WTC11 (cell line): ENCODE results near the gene SGPP2. TPM values are rescaled to one million over a fixed set of nuclear protein-coding genes. Genes with fewer than 3 reads are reported as not detected.
A peak's percentile ranks its signal among the peaks of the same experiment; 100 is the strongest.

ENCODE experiments used
- ATAC-seq: fragments of 200-7000 bp; cut with Tn5 transposase; 2 replicates; pipeline ENCODE4 v1.10.0; 2021; ENCODE audit warnings: mild to moderate bottlenecking, moderate library complexity
- CTCF ChIA-PET: fragments of 300-600 bp; sonication (Branson Sonifier 250); formaldehyde crosslinking; loops from one replicate; lab custom pipeline; 2021; ENCODE audit warnings: antibody characterized with exemption; lab: Charles Lee
- POLR2A ChIA-PET: fragments of 350-600 bp; sonication (Branson Sonifier 250); formaldehyde crosslinking; loops from one replicate; lab custom pipeline; 2021; ENCODE audit warnings: antibody characterized with exemption; lab: Charles Lee
- DNase-seq: peaks from one replicate; pipeline ENCODE4 v3.0.0; 2021; ENCODE audit warnings: low spot score
- H3K27ac Mint-ChIP-seq: 2 replicates; pipeline ENCODE4 v1.8.0; 2021; ENCODE audit warnings: mixed read lengths
- H3K27me3 Mint-ChIP-seq: 2 replicates; pipeline ENCODE4 v1.8.0; 2021; ENCODE audit warnings: low read depth, mild to moderate bottlenecking, moderate library complexity, mixed read lengths
- H3K36me3 Mint-ChIP-seq: 2 replicates; pipeline ENCODE4 v1.8.0; 2021; ENCODE audit warnings: mixed read lengths
- H3K4me1 Mint-ChIP-seq: 2 replicates; pipeline ENCODE4 v1.8.0; 2022; ENCODE audit warnings: mixed read lengths
- H3K4me3 Mint-ChIP-seq: 2 replicates; pipeline ENCODE4 v1.8.0; 2021; ENCODE audit warnings: mild to moderate bottlenecking, moderate library complexity, mixed read lengths
- H3K9me3 Mint-ChIP-seq: 2 replicates; pipeline ENCODE4 v1.8.0; 2021; ENCODE audit warnings: mixed read lengths
- ELF4 ChIP-seq: sonication (generic); formaldehyde crosslinking; IDR thresholded peaks from 2 replicates; pipeline ENCODE4 v1.8.1; 2022; ENCODE audit warnings: low read depth, mild to moderate bottlenecking, moderate library complexity, missing genetic modification reagents
- FOXK1 ChIP-seq: sonication (generic); formaldehyde crosslinking; IDR thresholded peaks from 2 replicates; pipeline ENCODE4 v1.8.0; 2022; ENCODE audit warnings: mild to moderate bottlenecking, moderate library complexity, missing genetic modification reagents
- GABPB1 ChIP-seq: sonication (generic); formaldehyde crosslinking; IDR thresholded peaks from 2 replicates; pipeline ENCODE4 v1.8.1; 2023; ENCODE audit warnings: mild to moderate bottlenecking, missing genetic modification reagents
- GRHL2 ChIP-seq: fragments of 250-450 bp; sonication (Bioruptor Pico); IDR thresholded peaks from 2 replicates; pipeline ENCODE4 v1.8.0; 2022; ENCODE audit warnings: mild to moderate bottlenecking, moderate library complexity; ENCODE audit not compliant: insufficient replicate concordance, severe bottlenecking
- KAT7 ChIP-seq: sonication (generic); formaldehyde crosslinking; IDR thresholded peaks from 2 replicates; pipeline ENCODE4 v1.8.1; 2023; ENCODE audit warnings: missing genetic modification reagents, mild to moderate bottlenecking, borderline replicate concordance
- NFATC4 ChIP-seq: fragments of 250-450 bp; sonication (Bioruptor Pico); IDR thresholded peaks from 2 replicates; pipeline ENCODE4 v1.9.0; 2021; ENCODE audit warnings: mild to moderate bottlenecking
- NR2C2 ChIP-seq: sonication (generic); formaldehyde crosslinking; IDR thresholded peaks from 2 replicates; pipeline ENCODE4 v1.8.0; 2022; ENCODE audit warnings: mild to moderate bottlenecking, missing genetic modification reagents
- SOX15 ChIP-seq: fragments of 250-450 bp; sonication (Bioruptor Pico); IDR thresholded peaks from 2 replicates; pipeline ENCODE4 v1.9.0; 2021; ENCODE audit warnings: mild to moderate bottlenecking
- ZNF219 ChIP-seq: sonication (generic); formaldehyde crosslinking; IDR thresholded peaks from 2 replicates; pipeline ENCODE4 v1.8.0; 2023; ENCODE audit warnings: missing genetic modification reagents, mild to moderate bottlenecking, borderline replicate concordance
- ZNF232 ChIP-seq: sonication (generic); formaldehyde crosslinking; IDR thresholded peaks from 2 replicates; pipeline ENCODE4 v1.8.0; 2022; ENCODE audit warnings: mild to moderate bottlenecking, missing genetic modification reagents
- total RNA-seq: library from RNA; stranded (reverse); gene quantifications from 3 replicates; pipeline ENCODE4 v1.2.3, GENCODE V29; 2021
- TF ChIP-seq, protein P1 (sequence below): sonication (generic); formaldehyde crosslinking; IDR thresholded peaks from 2 replicates; pipeline ENCODE4 v1.8.1; 2023; ENCODE audit warnings: mild to moderate bottlenecking, missing genetic modification reagents, moderate library complexity
- TF ChIP-seq, protein P2 (sequence below): fragments of 200-600 bp; IDR thresholded peaks from 2 replicates; pipeline ENCODE4 v1.8.0; 2022; ENCODE audit warnings: antibody characterized with exemption
- TF ChIP-seq, protein P3 (sequence below): fragments of 250-450 bp; sonication (Bioruptor Pico); IDR thresholded peaks from 2 replicates; pipeline ENCODE4 v2.1.2; 2022; ENCODE audit warnings: mild to moderate bottlenecking, moderate library complexity
- TF ChIP-seq, protein P4 (sequence below): sonication (generic); formaldehyde crosslinking; IDR thresholded peaks from 2 replicates; pipeline ENCODE4 v1.8.1; 2023; ENCODE audit warnings: mild to moderate bottlenecking, missing genetic modification reagents
- TF ChIP-seq, protein P5 (sequence below): sonication (generic); formaldehyde crosslinking; IDR thresholded peaks from 2 replicates; pipeline ENCODE4 v1.8.1; 2023; ENCODE audit warnings: mild to moderate bottlenecking, missing genetic modification reagents, moderate library complexity
- TF ChIP-seq, protein P6 (sequence below): sonication (generic); formaldehyde crosslinking; IDR thresholded peaks from 2 replicates; pipeline ENCODE4 v1.8.0; 2022; ENCODE audit warnings: mild to moderate bottlenecking, missing genetic modification reagents
- TF ChIP-seq, protein P7 (sequence below): sonication (generic); formaldehyde crosslinking; conservative IDR thresholded peaks from 2 replicates; pipeline ENCODE4 v1.8.1; 2022; ENCODE audit warnings: mild to moderate bottlenecking, missing genetic modification reagents
- TF ChIP-seq, protein P8 (sequence below): sonication (generic); formaldehyde crosslinking; IDR thresholded peaks from 2 replicates; pipeline ENCODE4 v1.8.1; 2022; ENCODE audit warnings: low read depth, mild to moderate bottlenecking, moderate library complexity, missing genetic modification reagents, borderline replicate concordance

SGPP2 gene
- total RNA-seq, 1 experiment from 2014 or later = 0.07 TPM

DNA sequence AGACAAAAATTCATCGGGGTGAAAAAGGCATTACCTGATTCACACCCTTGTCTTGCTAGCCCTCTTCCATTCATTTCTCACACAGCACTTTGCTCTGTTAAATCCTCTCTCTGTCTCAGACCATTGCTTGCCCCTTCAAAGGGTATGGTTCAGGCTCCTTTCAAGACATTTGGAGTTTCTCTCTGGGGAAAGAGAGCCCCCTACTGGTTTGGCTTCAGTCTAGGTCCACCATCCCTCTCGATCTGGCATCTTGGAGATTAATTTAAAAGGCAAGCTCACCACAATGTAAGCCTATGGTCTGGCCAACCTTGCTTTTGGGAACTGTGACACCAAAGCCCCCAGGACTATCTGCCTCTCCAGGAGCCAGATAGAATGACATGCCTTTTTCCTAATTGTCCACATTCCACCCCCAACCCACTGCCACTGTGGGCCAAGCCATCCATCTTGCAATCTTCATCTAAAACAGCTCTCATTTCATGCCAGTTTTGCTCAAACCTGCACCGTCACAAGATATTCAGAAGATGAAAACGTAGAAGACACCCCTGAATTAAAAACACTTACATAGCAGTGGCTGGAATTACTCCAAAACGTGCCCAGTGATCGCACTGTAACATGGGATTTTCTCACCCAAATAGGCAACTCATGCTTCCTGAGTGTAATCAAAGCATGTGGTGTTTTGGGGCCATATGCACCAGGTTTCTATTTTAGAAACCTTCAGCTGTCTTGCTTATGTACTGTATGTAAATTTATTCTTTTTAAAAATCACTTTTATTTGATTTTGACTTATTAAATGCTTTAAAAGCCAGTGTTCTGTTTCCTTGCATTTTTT is 137.7 kb downstream of the SGPP2 start:
- H3K36me3 Mint-ChIP-seq = no peaks in the 10 kb centered on the region
- H3K27ac Mint-ChIP-seq = no peak overlapping the region
- H3K4me1 Mint-ChIP-seq = no peaks in the 10 kb centered on the region
- ChIA-PET CTCF (interaction anchor here (0.6 to 3.5 kb wide), 34 partner anchors 9 to 536 kb away, joined by 3 to 37 read pairs (median 4); partner anchors contain the start of gene SGPP2), POLR2A (no interaction called here)
- H3K27me3 Mint-ChIP-seq = peaks cover 15% of the 10 kb centered on the region
- H3K9me3 Mint-ChIP-seq = no peaks in the 10 kb centered on the region
- DNase-seq (peak; percentile 56), ATAC-seq (peak; percentile 93)
- TF ChIP-seq, protein P1, sequence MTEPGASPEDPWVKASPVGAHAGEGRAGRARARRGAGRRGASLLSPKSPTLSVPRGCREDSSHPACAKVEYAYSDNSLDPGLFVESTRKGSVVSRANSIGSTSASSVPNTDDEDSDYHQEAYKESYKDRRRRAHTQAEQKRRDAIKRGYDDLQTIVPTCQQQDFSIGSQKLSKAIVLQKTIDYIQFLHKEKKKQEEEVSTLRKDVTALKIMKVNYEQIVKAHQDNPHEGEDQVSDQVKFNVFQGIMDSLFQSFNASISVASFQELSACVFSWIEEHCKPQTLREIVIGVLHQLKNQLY (CRISPR knock-in tag) = no peak
- no peak for TF ChIP-seq KAT7 (CRISPR knock-in tag)
- TF ChIP-seq, protein P2, sequence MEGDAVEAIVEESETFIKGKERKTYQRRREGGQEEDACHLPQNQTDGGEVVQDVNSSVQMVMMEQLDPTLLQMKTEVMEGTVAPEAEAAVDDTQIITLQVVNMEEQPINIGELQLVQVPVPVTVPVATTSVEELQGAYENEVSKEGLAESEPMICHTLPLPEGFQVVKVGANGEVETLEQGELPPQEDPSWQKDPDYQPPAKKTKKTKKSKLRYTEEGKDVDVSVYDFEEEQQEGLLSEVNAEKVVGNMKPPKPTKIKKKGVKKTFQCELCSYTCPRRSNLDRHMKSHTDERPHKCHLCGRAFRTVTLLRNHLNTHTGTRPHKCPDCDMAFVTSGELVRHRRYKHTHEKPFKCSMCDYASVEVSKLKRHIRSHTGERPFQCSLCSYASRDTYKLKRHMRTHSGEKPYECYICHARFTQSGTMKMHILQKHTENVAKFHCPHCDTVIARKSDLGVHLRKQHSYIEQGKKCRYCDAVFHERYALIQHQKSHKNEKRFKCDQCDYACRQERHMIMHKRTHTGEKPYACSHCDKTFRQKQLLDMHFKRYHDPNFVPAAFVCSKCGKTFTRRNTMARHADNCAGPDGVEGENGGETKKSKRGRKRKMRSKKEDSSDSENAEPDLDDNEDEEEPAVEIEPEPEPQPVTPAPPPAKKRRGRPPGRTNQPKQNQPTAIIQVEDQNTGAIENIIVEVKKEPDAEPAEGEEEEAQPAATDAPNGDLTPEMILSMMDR = peak; percentile 76
- no peak overlapping the region for H3K4me3 Mint-ChIP-seq

DNA sequence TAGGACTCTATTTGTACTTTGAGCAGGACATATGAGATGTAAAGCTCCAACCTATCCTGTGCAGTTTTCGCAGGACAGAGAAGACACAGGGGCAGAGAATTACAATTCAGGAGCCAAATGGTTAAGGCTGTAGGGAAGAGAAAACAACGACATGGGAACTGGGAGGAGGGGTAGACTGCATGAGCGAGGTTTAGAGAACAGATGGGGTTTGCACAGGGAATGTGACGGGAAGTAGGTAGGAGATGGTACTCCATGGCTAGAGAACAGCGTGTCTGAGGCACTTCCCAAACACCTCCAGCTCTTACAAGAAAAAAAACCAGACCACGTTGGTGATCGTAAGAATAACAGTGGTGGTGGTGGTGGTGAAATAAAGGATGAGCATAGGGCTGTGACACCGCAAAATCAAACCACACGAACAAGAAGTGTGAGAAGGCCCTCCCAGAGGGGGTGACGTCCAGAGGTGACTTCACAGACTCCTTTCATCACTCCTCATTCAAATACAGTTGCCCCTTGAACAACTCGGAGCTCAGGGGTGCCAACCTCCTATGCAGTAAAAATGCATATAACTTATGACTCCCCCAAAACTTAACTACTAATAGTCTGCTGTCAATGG is 138.9 kb downstream of the SGPP2 start:
- Mint-ChIP-seq H3K4me3 (no peak overlapping the region), H3K36me3 (no peaks in the 10 kb centered on the region), H3K27me3 (peaks cover 8% of the 10 kb centered on the region), H3K9me3 (no peaks in the 10 kb centered on the region), H3K27ac (no peak overlapping the region), H3K4me1 (no peaks in the 10 kb centered on the region)
- ChIA-PET CTCF (interaction anchor here (0.7 kb wide), 1 partner anchor 243 kb away, joined by 3 read pairs; a partner anchor contains a TSS), POLR2A (no interaction called here)
- DNase-seq (no peak), ATAC-seq (no peak)
- no peak for TF ChIP-seq ZNF219 (CRISPR knock-in tag)
- TF ChIP-seq, protein P3, sequence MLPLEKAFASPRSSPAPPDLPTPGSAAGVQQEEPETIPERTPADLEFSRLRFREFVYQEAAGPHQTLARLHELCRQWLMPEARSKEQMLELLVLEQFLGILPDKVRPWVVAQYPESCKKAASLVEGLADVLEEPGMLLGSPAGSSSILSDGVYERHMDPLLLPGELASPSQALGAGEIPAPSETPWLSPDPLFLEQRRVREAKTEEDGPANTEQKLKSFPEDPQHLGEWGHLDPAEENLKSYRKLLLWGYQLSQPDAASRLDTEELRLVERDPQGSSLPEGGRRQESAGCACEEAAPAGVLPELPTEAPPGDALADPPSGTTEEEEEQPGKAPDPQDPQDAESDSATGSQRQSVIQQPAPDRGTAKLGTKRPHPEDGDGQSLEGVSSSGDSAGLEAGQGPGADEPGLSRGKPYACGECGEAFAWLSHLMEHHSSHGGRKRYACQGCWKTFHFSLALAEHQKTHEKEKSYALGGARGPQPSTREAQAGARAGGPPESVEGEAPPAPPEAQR = no peak
- TF ChIP-seq, protein P4, sequence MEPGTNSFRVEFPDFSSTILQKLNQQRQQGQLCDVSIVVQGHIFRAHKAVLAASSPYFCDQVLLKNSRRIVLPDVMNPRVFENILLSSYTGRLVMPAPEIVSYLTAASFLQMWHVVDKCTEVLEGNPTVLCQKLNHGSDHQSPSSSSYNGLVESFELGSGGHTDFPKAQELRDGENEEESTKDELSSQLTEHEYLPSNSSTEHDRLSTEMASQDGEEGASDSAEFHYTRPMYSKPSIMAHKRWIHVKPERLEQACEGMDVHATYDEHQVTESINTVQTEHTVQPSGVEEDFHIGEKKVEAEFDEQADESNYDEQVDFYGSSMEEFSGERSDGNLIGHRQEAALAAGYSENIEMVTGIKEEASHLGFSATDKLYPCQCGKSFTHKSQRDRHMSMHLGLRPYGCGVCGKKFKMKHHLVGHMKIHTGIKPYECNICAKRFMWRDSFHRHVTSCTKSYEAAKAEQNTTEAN (CRISPR knock-in tag) = no peak
- TF ChIP-seq ZNF232 (CRISPR knock-in tag) = no peak
- TF ChIP-seq, protein P5, sequence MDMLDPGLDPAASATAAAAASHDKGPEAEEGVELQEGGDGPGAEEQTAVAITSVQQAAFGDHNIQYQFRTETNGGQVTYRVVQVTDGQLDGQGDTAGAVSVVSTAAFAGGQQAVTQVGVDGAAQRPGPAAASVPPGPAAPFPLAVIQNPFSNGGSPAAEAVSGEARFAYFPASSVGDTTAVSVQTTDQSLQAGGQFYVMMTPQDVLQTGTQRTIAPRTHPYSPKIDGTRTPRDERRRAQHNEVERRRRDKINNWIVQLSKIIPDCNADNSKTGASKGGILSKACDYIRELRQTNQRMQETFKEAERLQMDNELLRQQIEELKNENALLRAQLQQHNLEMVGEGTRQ (CRISPR knock-in tag) = no peak
- TF ChIP-seq, protein P6, sequence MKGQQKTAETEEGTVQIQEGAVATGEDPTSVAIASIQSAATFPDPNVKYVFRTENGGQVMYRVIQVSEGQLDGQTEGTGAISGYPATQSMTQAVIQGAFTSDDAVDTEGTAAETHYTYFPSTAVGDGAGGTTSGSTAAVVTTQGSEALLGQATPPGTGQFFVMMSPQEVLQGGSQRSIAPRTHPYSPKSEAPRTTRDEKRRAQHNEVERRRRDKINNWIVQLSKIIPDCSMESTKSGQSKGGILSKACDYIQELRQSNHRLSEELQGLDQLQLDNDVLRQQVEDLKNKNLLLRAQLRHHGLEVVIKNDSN (CRISPR knock-in tag) = no peak
- no peak for TF ChIP-seq SOX15 (CRISPR knock-in tag)
- no peak for TF ChIP-seq NFATC4 (CRISPR knock-in tag)
- no peak for TF ChIP-seq ELF4

DNA sequence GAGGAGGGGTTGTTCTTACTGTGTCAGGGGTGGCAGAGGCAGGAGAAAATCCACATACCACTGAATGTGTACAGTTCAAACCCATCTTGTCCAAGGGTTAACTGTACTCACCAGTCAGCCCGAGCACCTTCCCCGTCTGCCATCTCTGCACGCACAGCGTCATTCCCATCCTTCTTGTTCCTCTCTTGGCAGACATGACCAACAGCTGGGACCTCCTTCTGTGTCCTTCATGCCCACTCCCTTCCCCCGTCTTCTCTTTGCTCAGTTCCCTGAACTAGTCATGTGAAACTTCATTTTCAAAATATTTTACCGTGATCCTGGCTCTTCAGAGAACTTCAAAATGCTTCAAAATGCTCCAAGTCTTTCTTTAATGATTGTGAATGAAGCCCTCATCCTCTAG is 139.6 kb downstream of the SGPP2 start:
- H3K4me1 Mint-ChIP-seq = peaks cover under 1% of the 10 kb centered on the region; the same call in 1 of the 2 replicates
- ChIA-PET CTCF (no interaction called here), POLR2A (no interaction called here)
- peaks cover 8% of the 10 kb centered on the region for H3K27me3 Mint-ChIP-seq
- no peak overlapping the region for H3K4me3 Mint-ChIP-seq
- H3K36me3 Mint-ChIP-seq = no peaks in the 10 kb centered on the region
- no peaks in the 10 kb centered on the region for H3K9me3 Mint-ChIP-seq
- H3K27ac Mint-ChIP-seq = no peak overlapping the region
- DNase-seq = no peak
- no peak for ATAC-seq
- TF ChIP-seq GRHL2 (CRISPR knock-in tag) (no peak), GABPB1 (no peak), FOXK1 (CRISPR knock-in tag) (no peak), NR2C2 (CRISPR knock-in tag) (no peak)
- TF ChIP-seq, protein P7, sequence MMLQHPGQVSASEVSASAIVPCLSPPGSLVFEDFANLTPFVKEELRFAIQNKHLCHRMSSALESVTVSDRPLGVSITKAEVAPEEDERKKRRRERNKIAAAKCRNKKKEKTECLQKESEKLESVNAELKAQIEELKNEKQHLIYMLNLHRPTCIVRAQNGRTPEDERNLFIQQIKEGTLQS (CRISPR knock-in tag) = no peak
- TF ChIP-seq, protein P8, sequence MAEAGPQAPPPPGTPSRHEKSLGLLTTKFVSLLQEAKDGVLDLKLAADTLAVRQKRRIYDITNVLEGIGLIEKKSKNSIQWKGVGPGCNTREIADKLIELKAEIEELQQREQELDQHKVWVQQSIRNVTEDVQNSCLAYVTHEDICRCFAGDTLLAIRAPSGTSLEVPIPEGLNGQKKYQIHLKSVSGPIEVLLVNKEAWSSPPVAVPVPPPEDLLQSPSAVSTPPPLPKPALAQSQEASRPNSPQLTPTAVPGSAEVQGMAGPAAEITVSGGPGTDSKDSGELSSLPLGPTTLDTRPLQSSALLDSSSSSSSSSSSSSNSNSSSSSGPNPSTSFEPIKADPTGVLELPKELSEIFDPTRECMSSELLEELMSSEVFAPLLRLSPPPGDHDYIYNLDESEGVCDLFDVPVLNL = no peak
- TF ChIP-seq, protein P5 (CRISPR knock-in tag) = no peak
